ENCODE measurements around the gene C4B. TPM values are rescaled to one million over a fixed set of nuclear protein-coding genes. Genes with fewer than 3 reads are reported as not detected.
"Not testable (repeated sequence)": the region's sequence is repeated elsewhere in the genome, so short reads cannot be mapped to it uniquely, and the experiment has no call there.

The C4B gene
- total and polyA plus RNA-seq, 2 donors (not counting 1 experiment from before 2014, with no cell fraction given) = 4.7 to 7.4 TPM

DNA sequence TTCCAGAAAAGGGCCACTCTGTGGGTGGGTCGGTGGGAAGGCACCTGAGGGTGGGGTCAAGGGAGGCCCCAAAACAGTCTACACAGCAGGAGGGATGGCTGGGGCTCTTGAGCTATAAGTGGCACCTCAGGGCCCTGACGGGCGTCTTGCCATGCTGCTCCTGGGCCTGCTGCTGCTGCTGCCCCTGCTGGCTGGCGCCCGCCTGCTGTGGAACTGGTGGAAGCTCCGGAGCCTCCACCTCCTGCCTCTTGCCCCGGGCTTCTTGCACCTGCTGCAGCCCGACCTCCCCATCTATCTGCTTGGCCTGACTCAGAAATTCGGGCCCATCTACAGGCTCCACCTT, 9.1 kb upstream of the C4B start:
- H3K27ac ChIP-seq (ENCODE audit: low read length in 2 of 2); H3K79me2 ChIP-seq (ENCODE audit: control insufficient read depth, insufficient read depth, low read length); H3K27me3 Mint-ChIP-seq; H2AFZ ChIP-seq (ENCODE audit: insufficient read depth, low read depth, low read length, poor library complexity, severe bottlenecking); H3K27me3 ChIP-seq (replicated peaks in 1 of 4; ENCODE audit: control extremely low read depth in 1 of 4, control insufficient read depth in 3 of 4, insufficient read depth in 4 of 4, low read length in 3 of 4); H3K36me3 ChIP-seq (replicated peaks in 1 of 2; ENCODE audit: control extremely low read depth in 1 of 2, control insufficient read depth in 1 of 2, extremely low read depth in 1 of 2, insufficient read depth in 2 of 2, low read length in 1 of 2); H3K27ac Mint-ChIP-seq; H3K4me2 ChIP-seq (replicated peaks; ENCODE audit: low read depth, low read length, poor library complexity, severe bottlenecking); H3K9me3 Mint-ChIP-seq (ENCODE audit: insufficient read depth); CTCF ChIA-PET; H3K4me3 Mint-ChIP-seq; H3K4me1 ChIP-seq (ENCODE audit: control insufficient read depth in 2 of 2, insufficient read depth in 2 of 2, low read length in 2 of 2); DNase-seq; POLR2A ChIA-PET; H3K9ac ChIP-seq (ENCODE audit: low read length); H3K9me3 ChIP-seq (ENCODE audit: control extremely low read depth in 1 of 3, control insufficient read depth in 2 of 3, insufficient read depth in 1 of 3, low read length in 2 of 3); H3K4me1 Mint-ChIP-seq; intact Hi-C loops (cut with micrococcal nuclease); ATAC-seq (ENCODE audit: low read depth); H4K20me1 ChIP-seq (ENCODE audit: control insufficient read depth, insufficient read depth, low read length, poor library complexity, severe bottlenecking); H3K4me3 ChIP-seq (ENCODE audit: control extremely low read depth in 1 of 5, extremely low read depth in 1 of 5, insufficient read depth in 1 of 5, low read depth in 2 of 5, low read length in 4 of 5): not testable (repeated sequence)
- WGBS (ENCODE audit: insufficient coverage) = no CpG with 5 or more reads among the region's 9 CpGs

DNA sequence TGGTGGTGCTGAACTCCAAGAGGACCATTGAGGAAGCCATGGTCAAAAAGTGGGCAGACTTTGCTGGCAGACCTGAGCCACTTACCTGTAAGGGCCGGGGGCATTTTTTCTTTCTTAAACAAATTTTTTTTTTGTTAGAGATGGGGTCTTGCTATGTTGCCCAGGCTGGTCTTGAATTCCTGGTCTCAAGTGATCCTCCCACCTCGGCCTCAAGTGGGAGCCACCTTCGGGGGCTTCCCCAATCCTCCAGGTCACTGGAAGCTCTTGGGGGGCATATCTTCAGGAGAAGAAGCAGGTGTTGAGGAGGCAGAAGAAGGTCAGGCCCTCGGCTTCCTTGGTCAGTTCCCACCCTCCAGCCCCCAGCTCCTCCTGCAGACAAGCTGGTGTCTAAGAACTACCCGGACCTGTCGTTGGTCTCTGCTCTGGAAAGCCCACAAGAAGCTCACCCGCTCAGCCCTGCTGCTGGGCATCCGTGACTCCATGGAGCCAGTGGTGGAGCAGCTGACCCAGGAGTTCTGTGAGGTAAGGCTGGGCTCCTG, 8.5 kb upstream of the C4B start:
- CTCF ChIA-PET; POLR2A ChIA-PET; ATAC-seq (ENCODE audit: low read depth); H3K4me3 Mint-ChIP-seq; H3K9ac ChIP-seq (ENCODE audit: low read length); H3K27ac ChIP-seq (ENCODE audit: low read length in 2 of 2); H3K27ac Mint-ChIP-seq; intact Hi-C loops (cut with micrococcal nuclease); H3K36me3 ChIP-seq (replicated peaks in 1 of 2; ENCODE audit: control extremely low read depth in 1 of 2, control insufficient read depth in 1 of 2, extremely low read depth in 1 of 2, insufficient read depth in 2 of 2, low read length in 1 of 2); H4K20me1 ChIP-seq (ENCODE audit: control insufficient read depth, insufficient read depth, low read length, poor library complexity, severe bottlenecking); H3K79me2 ChIP-seq (ENCODE audit: control insufficient read depth, insufficient read depth, low read length); H3K4me3 ChIP-seq (ENCODE audit: control extremely low read depth in 1 of 5, extremely low read depth in 1 of 5, insufficient read depth in 1 of 5, low read depth in 2 of 5, low read length in 4 of 5); H3K9me3 ChIP-seq (ENCODE audit: control extremely low read depth in 1 of 3, control insufficient read depth in 2 of 3, insufficient read depth in 1 of 3, low read length in 2 of 3); H3K4me2 ChIP-seq (replicated peaks; ENCODE audit: low read depth, low read length, poor library complexity, severe bottlenecking); DNase-seq; H3K4me1 Mint-ChIP-seq; H3K27me3 Mint-ChIP-seq; H2AFZ ChIP-seq (ENCODE audit: insufficient read depth, low read depth, low read length, poor library complexity, severe bottlenecking); H3K9me3 Mint-ChIP-seq (ENCODE audit: insufficient read depth); H3K4me1 ChIP-seq (ENCODE audit: control insufficient read depth in 2 of 2, insufficient read depth in 2 of 2, low read length in 2 of 2); H3K27me3 ChIP-seq (replicated peaks in 1 of 4; ENCODE audit: control extremely low read depth in 1 of 4, control insufficient read depth in 3 of 4, insufficient read depth in 4 of 4, low read length in 3 of 4): not testable (repeated sequence)
- no CpG with 5 or more reads among the region's 8 CpGs for WGBS (ENCODE audit: insufficient coverage)

DNA sequence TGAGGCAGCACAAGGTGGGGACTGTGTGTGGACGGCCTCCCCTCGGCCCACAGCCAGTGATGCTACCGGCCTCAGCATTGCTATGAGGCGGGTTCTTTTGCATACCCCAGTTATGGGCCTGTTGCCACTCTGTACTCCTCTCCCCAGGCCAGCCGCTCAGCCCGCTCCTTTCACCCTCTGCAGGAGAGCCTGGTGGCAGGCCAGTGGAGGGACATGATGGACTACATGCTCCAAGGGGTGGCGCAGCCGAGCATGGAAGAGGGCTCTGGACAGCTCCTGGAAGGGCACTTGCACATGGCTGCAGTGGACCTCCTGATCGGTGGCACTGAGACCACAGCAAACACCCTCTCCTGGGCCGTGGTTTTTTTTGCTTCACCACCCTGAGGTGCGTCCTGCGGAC, 7.5 kb upstream of the C4B start:
- H3K9me3 ChIP-seq (ENCODE audit: control extremely low read depth in 1 of 3, control insufficient read depth in 2 of 3, insufficient read depth in 1 of 3, low read length in 2 of 3); CTCF ChIA-PET; H3K4me3 ChIP-seq (ENCODE audit: control extremely low read depth in 1 of 5, extremely low read depth in 1 of 5, insufficient read depth in 1 of 5, low read depth in 2 of 5, low read length in 4 of 5); ATAC-seq (ENCODE audit: low read depth); H3K27me3 Mint-ChIP-seq; intact Hi-C loops (cut with micrococcal nuclease); H4K20me1 ChIP-seq (ENCODE audit: control insufficient read depth, insufficient read depth, low read length, poor library complexity, severe bottlenecking); H3K79me2 ChIP-seq (ENCODE audit: control insufficient read depth, insufficient read depth, low read length); H3K9me3 Mint-ChIP-seq (ENCODE audit: insufficient read depth); H3K4me1 ChIP-seq (ENCODE audit: control insufficient read depth in 2 of 2, insufficient read depth in 2 of 2, low read length in 2 of 2); H2AFZ ChIP-seq (ENCODE audit: insufficient read depth, low read depth, low read length, poor library complexity, severe bottlenecking); H3K27me3 ChIP-seq (replicated peaks in 1 of 4; ENCODE audit: control extremely low read depth in 1 of 4, control insufficient read depth in 3 of 4, insufficient read depth in 4 of 4, low read length in 3 of 4); H3K4me2 ChIP-seq (replicated peaks; ENCODE audit: low read depth, low read length, poor library complexity, severe bottlenecking); H3K4me1 Mint-ChIP-seq; POLR2A ChIA-PET; DNase-seq; H3K27ac ChIP-seq (ENCODE audit: low read length in 2 of 2); H3K27ac Mint-ChIP-seq; H3K36me3 ChIP-seq (replicated peaks in 1 of 2; ENCODE audit: control extremely low read depth in 1 of 2, control insufficient read depth in 1 of 2, extremely low read depth in 1 of 2, insufficient read depth in 2 of 2, low read length in 1 of 2); H3K4me3 Mint-ChIP-seq; H3K9ac ChIP-seq (ENCODE audit: low read length): not testable (repeated sequence)
- WGBS (ENCODE audit: insufficient coverage) = 100% methylated on average over 1 of the region's 12 CpGs

DNA sequence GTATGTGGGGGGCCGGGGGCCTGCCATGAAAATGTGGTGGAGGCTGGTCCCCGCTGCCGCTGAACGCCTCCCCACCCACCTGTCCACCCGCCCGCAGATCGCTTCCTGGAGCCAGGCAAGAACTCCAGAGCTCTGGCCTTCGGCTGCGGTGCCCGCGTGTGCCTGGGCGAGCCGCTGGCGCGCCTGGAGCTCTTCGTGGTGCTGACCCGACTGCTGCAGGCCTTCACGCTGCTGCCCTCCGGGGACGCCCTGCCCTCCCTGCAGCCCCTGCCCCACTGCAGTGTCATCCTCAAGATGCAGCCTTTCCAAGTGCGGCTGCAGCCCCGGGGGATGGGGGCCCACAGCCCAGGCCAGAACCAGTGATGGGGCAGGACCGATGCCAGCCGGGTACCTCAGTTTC, 6.6 kb upstream of the C4B start:
- H3K79me2 ChIP-seq (ENCODE audit: control insufficient read depth, insufficient read depth, low read length); H3K4me1 ChIP-seq (ENCODE audit: control insufficient read depth in 2 of 2, insufficient read depth in 2 of 2, low read length in 2 of 2); H3K4me1 Mint-ChIP-seq; H3K36me3 ChIP-seq (replicated peaks in 1 of 2; ENCODE audit: control extremely low read depth in 1 of 2, control insufficient read depth in 1 of 2, extremely low read depth in 1 of 2, insufficient read depth in 2 of 2, low read length in 1 of 2); H3K9me3 Mint-ChIP-seq (ENCODE audit: insufficient read depth); ATAC-seq (ENCODE audit: low read depth); POLR2A ChIA-PET; H3K4me3 ChIP-seq (ENCODE audit: control extremely low read depth in 1 of 5, extremely low read depth in 1 of 5, insufficient read depth in 1 of 5, low read depth in 2 of 5, low read length in 4 of 5); H3K9ac ChIP-seq (ENCODE audit: low read length); H3K27me3 ChIP-seq (replicated peaks in 1 of 4; ENCODE audit: control extremely low read depth in 1 of 4, control insufficient read depth in 3 of 4, insufficient read depth in 4 of 4, low read length in 3 of 4); H3K4me2 ChIP-seq (replicated peaks; ENCODE audit: low read depth, low read length, poor library complexity, severe bottlenecking); DNase-seq; H4K20me1 ChIP-seq (ENCODE audit: control insufficient read depth, insufficient read depth, low read length, poor library complexity, severe bottlenecking); H3K27ac ChIP-seq (ENCODE audit: low read length in 2 of 2); H3K4me3 Mint-ChIP-seq; H3K27ac Mint-ChIP-seq; H3K27me3 Mint-ChIP-seq; H2AFZ ChIP-seq (ENCODE audit: insufficient read depth, low read depth, low read length, poor library complexity, severe bottlenecking); intact Hi-C loops (cut with micrococcal nuclease); H3K9me3 ChIP-seq (ENCODE audit: control extremely low read depth in 1 of 3, control insufficient read depth in 2 of 3, insufficient read depth in 1 of 3, low read length in 2 of 3): not testable (repeated sequence)
- CTCF ChIA-PET = interaction anchor here (0.5 kb wide), 1 partner anchor 1165 kb away, joined by 3 read pairs; no protein-coding TSS in a partner anchor
- WGBS (ENCODE audit: insufficient coverage) = no CpG with 5 or more reads among the region's 24 CpGs
